Ectodermal cell (in vitro differentiated cells): Measurements from ENCODE around the gene LGI1.

Experiments used
- H3K27ac ChIP-seq: 2 replicates; pipeline ENCODE4 v1.7.0; 2013; ENCODE audit warnings: mild to moderate bottlenecking, low read depth, low read length; ENCODE audit not compliant: insufficient read depth, poor library complexity, severe bottlenecking
- H3K27me3 ChIP-seq: 2 replicates; pipeline ENCODE4 v1.7.0; 2013; ENCODE audit warnings: mild to moderate bottlenecking, low read length; ENCODE audit not compliant: insufficient read depth, control insufficient read depth, poor library complexity, severe bottlenecking
- H3K36me3 ChIP-seq: one replicate; pipeline ENCODE4 v1.7.0; 2013; ENCODE audit warnings: low read length; ENCODE audit not compliant: control insufficient read depth, insufficient read depth
- H3K4me1 ChIP-seq: one replicate; pipeline ENCODE4 v1.7.0; 2013; ENCODE audit warnings: low read length; ENCODE audit not compliant: control insufficient read depth, insufficient read depth
- H3K4me3 ChIP-seq: 2 replicates; pipeline ENCODE4 v1.7.0; 2013; ENCODE audit warnings: low read depth, low read length, control low read depth; ENCODE audit not compliant: insufficient read depth
- H3K9me3 ChIP-seq: 2 replicates; pipeline ENCODE4 v1.7.0; 2013; ENCODE audit warnings: mild to moderate bottlenecking, low read length, moderate library complexity; ENCODE audit not compliant: control insufficient read depth
- WGBS, 2 experiments: methylation state at CpG; one replicate each; pipeline ENCODE4 v1.1.7; 2013; ENCODE audit warnings: missing lambda C conversion rate in 2 of 2; 5-methylcytosine and 5-hydroxymethylcytosine counted together

The LGI1 gene

GRCh38 chr10:93726024-93726423, 31.7 kb upstream of the LGI1 start:
- Histone ChIP-seq H3K27me3 (no peaks in the 10 kb centered on the region), H3K4me1 (no peaks in the 10 kb centered on the region), H3K9me3 (no peaks in the 10 kb centered on the region), H3K27ac (no peak overlapping the region), H3K36me3 (no peaks in the 10 kb centered on the region), H3K4me3 (no peak overlapping the region)
- 94 to 97% methylated on average over 1 of the region's 1 CpG for WGBS, 2 experiments

GRCh38 chr10:93741367-93741766, 16.4 kb upstream of the LGI1 start:
- Histone ChIP-seq H3K4me3 (no peak overlapping the region), H3K27ac (no peak overlapping the region), H3K27me3 (no peaks in the 10 kb centered on the region)

GRCh38 chr10:93742633-93743349, 14.9 kb upstream of the LGI1 start:
- H3K9me3 ChIP-seq = no peaks in the 10 kb centered on the region
- no peak overlapping the region for H3K4me3 ChIP-seq
- no peak overlapping the region for H3K27ac ChIP-seq
- H3K27me3 ChIP-seq = no peaks in the 10 kb centered on the region
- 90 to 92% methylated on average over 6 to 7 of the region's 8 CpGs for WGBS, 2 experiments
- no peaks in the 10 kb centered on the region for H3K36me3 ChIP-seq
- H3K4me1 ChIP-seq = no peaks in the 10 kb centered on the region

More at GRCh38 chr10:93741367-93741766, 16.4 kb upstream of the LGI1 start:
- Histone ChIP-seq H3K36me3 (no peaks in the 10 kb centered on the region), H3K9me3 (no peaks in the 10 kb centered on the region), H3K4me1 (no peaks in the 10 kb centered on the region)
- WGBS, 2 experiments = 83 to 97% methylated on average over 3 of the region's 3 CpGs

- WGBS, 2 experiments = 34 to 45% methylated on average over 5 to 8 of the region's 9 CpGs
- no peak overlapping the region for H3K4me3 ChIP-seq
- H3K9me3 ChIP-seq = no peaks in the 10 kb centered on the region
- no peaks in the 10 kb centered on the region for H3K36me3 ChIP-seq
- peaks cover 10% of the 10 kb centered on the region for H3K4me1 ChIP-seq
- H3K27ac ChIP-seq = no peak overlapping the region
- no peaks in the 10 kb centered on the region for H3K27me3 ChIP-seq
Observed at GRCh38 chr10:93745408-93746065, 12.2 kb upstream of the LGI1 start.

GRCh38 chr10:93746844-93747284, 10.9 kb upstream of the LGI1 start:
- 38 to 47% methylated on average over 4 of the region's 4 CpGs for WGBS, 2 experiments
- H3K9me3 ChIP-seq = no peaks in the 10 kb centered on the region
- H3K27ac ChIP-seq = no peak overlapping the region
- peaks cover 23% of the 10 kb centered on the region for H3K4me1 ChIP-seq
- no peak overlapping the region for H3K4me3 ChIP-seq
- H3K27me3 ChIP-seq = no peaks in the 10 kb centered on the region
- H3K36me3 ChIP-seq = no peaks in the 10 kb centered on the region

GRCh38 chr10:93749218-93749799, 8.4 kb upstream of the LGI1 start:
- Histone ChIP-seq H3K27me3 (no peaks in the 10 kb centered on the region), H3K27ac (peak overlapping the region; percentile 60), H3K36me3 (no peaks in the 10 kb centered on the region), H3K9me3 (no peaks in the 10 kb centered on the region), H3K4me3 (no peak overlapping the region), H3K4me1 (peaks cover 43% of the 10 kb centered on the region)
- WGBS, 2 experiments = 16 to 17% methylated on average over 5 of the region's 5 CpGs

GRCh38 chr10:93751124-93751523, 6.6 kb upstream of the LGI1 start:
- no peak overlapping the region for H3K4me3 ChIP-seq
- no peaks in the 10 kb centered on the region for H3K36me3 ChIP-seq
- no peaks in the 10 kb centered on the region for H3K9me3 ChIP-seq

GRCh38 chr10:93751832-93752231, 5.9 kb upstream of the LGI1 start:
- H3K27me3 ChIP-seq = no peaks in the 10 kb centered on the region
- H3K27ac ChIP-seq = no peak overlapping the region
- H3K36me3 ChIP-seq = no peaks in the 10 kb centered on the region
- H3K4me3 ChIP-seq = no peak overlapping the region
- H3K9me3 ChIP-seq = no peaks in the 10 kb centered on the region
- WGBS, 2 experiments = 12 to 21% methylated on average over 5 of the region's 5 CpGs
- peaks cover 68% of the 10 kb centered on the region for H3K4me1 ChIP-seq

More at GRCh38 chr10:93751124-93751523, 6.6 kb upstream of the LGI1 start:
- Histone ChIP-seq H3K27me3 (no peaks in the 10 kb centered on the region), H3K27ac (no peak overlapping the region), H3K4me1 (peaks cover 61% of the 10 kb centered on the region)
- WGBS, 2 experiments = 43 to 52% methylated on average over 7 of the region's 7 CpGs

GRCh38 chr10:93752761-93753160, 5.0 kb upstream of the LGI1 start:
- H3K27me3 ChIP-seq = no peaks in the 10 kb centered on the region
- H3K9me3 ChIP-seq = no peaks in the 10 kb centered on the region
- no peak overlapping the region for H3K4me3 ChIP-seq
- H3K4me1 ChIP-seq = peaks cover 75% of the 10 kb centered on the region
- peak overlapping the region; percentile 20 for H3K27ac ChIP-seq
- H3K36me3 ChIP-seq = no peaks in the 10 kb centered on the region

- 86 to 90% methylated on average over 3 of the region's 3 CpGs for WGBS, 2 experiments
- peaks cover 82% of the 10 kb centered on the region for H3K4me1 ChIP-seq
- no peaks in the 10 kb centered on the region for H3K9me3 ChIP-seq
- peak overlapping the region; percentile 6 for H3K27ac ChIP-seq
- no peaks in the 10 kb centered on the region for H3K36me3 ChIP-seq
- no peak overlapping the region for H3K4me3 ChIP-seq
- no peaks in the 10 kb centered on the region for H3K27me3 ChIP-seq
Observed at GRCh38 chr10:93753621-93754250, 4.0 kb upstream of the LGI1 start.
